ENCODE results near the gene OLA1.

OLA1 gene

DNA sequence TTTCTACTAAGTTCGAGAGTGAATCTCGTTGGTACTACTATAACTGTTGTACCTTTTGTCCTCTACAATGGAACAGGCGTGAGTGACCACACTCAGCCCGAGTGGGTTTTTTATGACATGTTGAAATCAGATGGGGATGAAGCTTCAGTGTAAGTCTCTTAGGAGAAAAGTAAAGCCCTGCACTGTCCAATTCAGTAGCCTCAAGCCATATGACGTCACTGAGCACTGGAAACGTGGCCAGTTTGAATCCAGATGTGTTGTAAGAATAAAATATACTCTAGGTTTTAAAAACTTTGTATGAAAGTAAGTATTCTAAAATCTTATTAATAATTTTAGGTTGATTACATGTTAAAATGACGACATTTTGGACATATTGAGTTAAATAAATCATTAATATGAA lies 181.5 kb downstream of the OLA1 start:
- no peak for DNase-seq (ENCODE audit: low read depth)

DNA sequence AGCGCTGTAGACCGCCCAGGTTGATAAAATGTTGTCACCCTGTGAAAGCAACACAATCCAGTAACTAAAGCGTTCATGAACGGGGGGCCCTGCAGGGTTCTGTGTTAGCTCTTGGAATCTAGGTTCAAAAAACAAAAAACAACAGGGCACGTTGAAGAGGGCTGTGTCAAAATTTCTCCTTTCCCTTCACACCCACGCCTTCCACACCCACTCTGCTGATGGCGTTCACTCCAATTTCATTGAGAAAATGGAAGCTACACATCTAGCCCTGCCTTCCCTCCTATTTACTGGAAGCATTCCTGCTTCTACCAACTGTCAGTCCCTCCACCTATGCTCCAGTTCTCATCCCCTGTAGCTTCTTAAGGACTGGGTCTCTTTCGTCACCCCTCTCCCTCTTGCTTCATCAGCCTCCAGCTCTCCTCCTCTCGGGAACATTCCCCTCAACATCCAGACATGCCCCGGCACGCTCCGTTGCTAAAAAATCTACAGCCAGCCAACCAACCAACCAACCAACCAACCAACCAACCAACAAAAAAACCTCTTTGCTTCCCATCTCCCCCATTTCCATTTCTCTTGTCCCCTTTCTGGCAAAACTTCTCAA lies 184.7 kb downstream of the OLA1 start:
- no peak for DNase-seq (ENCODE audit: low read depth)

DNA sequence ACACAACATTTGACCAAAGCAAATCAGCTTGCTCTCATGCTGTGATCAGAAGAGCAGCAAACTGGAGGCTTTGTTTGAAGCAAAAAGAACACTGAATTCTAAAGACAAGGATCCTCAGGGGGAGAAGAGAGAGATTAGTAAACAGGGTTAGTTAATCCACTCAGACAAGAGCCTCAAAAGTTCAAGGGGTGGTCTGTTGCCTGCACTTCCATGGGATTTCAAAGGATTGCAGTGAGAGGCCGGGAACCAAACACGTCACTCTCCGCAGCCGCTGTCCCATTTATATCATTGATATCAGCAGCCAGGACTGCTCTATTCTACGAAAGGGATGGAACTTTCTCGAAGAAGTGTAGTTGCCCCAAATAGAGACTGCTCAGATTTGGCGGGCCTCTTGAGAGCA lies 185.4 kb downstream of the OLA1 start:
- no peak for DNase-seq (ENCODE audit: low read depth)

DNA sequence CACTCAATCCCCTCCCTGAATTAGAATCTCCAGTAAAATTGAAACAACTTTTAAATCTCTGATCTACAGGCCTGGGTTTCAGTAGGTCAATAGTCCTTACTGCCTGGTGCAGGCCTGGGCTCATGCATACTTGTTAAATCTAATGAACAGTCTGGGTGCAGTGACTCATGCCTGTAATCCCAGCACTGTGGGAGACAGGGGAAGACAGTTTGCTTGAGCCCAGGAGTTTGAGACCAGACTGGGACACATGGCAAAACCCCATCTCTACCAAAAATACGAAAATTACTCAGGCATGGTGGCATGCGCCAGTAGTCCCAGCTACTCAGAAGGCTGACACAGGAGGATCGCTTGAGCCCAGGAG lies 188.5 kb downstream of the OLA1 start:
- no peak for DNase-seq (ENCODE audit: low read depth)

DNA sequence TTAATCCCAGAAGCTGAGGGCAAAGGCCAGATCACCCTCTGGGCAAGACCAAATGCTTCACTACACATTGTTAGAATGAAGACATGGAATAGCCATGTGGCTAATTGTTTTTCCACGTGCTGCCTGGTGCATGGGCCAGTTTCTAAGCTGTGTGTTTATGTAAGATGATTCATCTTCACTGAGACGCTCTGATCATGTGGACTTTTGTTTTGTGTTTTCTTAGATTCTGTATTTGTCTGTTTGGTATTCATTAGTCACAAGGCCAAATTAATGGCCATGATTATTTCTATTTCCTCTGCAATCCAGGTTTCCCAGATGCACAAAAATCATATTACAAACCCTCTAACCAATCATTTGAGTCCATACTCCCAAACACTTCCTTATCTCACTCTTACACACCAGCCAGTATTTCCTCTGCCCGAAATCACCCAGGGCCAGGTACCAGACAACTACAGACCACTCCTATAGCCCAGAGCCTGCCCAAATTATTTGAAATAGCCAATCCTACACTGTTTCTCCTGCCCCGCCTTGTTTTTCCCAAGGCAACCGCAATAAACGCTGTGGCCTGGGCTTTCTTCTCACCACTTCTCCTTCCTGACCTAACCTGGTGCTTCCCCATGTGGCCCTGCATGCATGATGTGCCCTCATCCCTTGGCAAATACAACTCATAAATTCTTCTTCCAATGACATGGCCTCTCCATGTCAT lies 189.0 kb downstream of the OLA1 start:
- DNase-seq (ENCODE audit: low read depth), result no peak

DNA sequence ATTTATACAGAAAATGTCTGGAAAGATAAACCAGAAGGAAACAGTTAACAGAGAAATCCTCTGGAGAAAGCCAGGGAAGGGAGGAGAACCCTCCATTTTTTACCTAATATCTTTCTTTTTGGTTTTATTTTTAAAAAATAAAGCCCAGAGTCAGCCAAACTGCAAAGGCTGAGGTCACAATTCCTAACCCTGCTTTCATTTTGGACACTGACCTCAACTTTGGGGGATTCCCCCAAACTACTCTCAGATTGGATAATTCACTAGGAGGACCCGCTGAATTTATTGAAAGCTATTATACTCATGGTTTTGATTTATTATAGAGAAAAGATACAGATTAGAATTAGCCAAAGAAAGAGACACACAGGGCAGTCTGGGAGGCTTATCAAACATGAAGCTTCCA lies 189.9 kb downstream of the OLA1 start:
- DNase-seq (ENCODE audit: low read depth), result no peak

DNA sequence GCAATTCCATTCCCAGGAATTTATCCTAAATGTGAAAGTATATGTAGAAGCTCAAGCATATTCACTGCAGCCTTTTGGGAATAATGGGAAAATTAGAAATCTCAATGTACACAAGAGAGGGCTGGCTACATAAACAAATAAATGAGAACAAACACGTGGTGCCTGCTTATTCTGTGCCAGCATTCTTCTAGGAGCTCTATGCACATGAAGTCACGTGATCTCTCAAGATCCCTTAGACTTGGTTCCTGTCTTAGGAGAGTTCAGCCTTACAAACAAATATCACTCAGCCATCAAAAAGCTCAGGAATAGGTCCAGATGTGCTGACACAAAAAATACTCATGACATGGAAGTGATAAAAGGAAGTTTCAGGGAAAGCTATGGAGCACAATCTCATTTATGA lies 190.3 kb downstream of the OLA1 start:
- no peak for DNase-seq (ENCODE audit: low read depth)

DNA sequence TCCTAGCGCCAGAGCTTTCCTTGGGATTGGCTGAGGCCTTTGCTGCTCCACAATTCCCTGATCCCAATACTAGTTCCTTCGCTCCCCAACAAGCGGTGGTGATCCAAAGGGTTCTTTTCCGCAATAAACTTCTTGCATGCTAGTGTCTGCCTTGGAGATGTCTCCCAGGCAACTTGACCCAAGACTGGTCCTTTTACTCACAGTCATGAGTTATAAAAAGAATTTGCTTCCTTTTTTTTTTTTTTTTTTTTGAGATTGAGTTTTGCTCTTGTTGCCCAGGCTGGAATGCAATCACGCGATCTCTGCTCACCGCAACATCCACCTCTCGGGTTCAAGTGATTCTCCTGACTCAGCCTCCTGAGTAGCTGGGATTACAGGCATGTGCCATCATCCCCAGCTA lies 193.4 kb downstream of the OLA1 start:
- no peak for DNase-seq (ENCODE audit: low read depth)

DNA sequence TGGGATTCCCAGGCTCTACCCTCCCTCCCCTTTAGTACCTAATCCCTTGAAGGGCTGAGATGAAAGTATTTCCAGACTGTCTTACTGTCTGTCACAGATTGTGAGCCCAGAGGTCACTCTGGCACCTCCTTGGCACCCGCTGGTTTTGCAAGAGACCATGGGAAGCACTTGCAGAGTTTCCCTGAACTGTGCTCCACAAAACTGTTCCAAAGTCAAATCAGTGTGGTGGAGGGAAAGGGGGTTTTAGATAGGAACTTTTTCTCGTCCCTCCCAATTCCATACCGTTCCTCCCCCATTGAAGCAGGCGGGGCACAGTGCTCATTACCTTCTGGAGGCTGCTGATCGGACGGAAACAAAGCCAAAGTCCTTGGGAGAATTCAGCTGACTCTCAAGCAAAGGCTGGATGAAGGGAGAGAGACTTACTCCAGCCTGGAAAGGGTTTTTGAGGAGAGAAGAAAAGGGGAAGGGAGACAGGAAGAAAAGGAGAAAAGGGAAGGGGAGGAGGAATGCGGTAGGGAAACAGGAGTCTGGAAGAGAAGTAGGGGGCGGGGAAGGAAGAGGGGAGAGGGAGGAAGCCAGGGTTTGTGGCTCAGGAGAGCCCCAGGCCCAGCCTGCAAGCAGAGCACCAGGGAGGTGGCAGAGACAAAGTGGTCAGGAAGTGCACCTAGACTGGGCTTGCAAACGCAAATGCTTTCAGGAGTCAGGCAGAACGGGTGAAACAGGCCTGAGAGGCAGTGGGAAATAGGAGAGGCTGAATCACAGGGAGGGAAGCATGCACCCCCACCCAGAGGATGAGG lies 194.8 kb downstream of the OLA1 start:
- DNase-seq (ENCODE audit: low read depth), result no peak

DNA sequence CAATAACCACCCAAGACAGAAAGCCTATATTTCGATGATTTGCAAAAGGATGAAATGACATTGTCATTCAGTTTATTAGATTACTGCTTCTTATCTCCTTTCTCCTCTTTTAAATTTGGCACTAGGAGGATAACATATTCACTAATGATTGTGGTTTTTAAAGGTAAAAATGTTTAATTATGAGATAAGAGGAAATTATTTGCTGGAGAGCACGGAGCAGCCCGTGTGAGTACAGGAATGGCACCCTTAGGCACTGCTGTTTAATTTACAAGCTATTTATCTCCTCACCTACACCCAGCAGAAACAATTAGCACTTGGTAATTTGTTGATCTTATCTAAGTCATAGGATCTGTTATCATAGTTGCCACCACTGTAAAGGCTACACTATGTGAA lies 195.8 kb downstream of the OLA1 start:
- no peak for DNase-seq (ENCODE audit: low read depth)

DNA sequence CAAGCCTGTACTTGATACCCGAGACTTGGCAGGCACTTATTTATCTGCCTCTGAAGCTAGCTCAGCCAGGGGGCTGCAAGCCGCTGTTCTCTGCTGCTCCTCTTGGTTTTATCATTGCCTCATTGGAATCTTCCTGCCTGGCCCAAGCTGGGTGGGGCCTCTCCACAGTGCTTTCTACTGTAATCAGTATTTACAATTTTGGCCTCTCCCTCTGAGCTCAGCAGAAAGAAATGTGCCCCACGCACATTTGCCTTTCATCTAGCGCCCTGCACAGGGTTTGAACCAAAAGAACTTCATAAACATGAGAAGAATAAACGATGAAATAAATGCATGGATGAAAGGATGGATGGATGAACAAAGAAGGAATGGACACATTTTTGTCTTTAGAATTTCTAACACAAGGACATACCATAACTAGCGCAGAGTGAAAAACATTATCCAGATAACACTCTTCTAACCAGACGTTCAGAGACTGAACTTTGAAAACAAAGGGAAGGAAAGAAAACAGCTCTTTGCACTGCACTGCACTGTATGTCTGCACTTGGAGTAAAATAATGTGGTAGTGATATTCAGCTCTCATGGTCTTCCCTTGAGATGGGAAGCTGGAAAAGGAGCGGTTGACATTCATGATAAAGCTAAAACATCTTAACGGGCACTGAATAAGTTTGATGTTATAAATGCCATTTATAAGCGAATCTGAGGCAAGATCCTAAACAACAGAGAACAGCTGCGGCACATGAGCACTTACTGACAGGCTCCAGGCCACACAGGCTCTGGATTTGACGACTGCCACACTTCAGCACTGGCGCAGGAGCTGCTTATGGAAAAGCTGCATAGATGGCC lies 196.4 kb downstream of the OLA1 start:
- DNase-seq (ENCODE audit: low read depth), result no peak

DNA sequence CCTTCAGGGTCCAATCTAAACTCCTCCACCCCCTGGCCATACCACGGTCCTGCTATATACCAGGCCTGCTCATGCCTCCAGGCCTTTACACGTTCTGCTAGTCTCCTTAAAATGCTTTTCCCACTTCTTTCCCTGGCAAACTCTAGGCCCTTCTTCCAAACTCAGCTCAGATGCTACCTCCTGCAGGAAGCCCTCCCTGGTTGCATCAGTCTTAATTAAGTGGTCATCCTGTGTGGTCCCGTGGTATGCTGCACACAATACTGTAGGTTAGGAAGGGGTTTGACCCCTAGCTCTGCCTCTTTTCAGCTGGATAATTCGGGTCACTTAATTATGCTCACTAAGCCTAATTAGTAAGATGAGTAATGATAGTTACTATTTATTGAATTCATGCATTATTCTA lies 197.3 kb downstream of the OLA1 start:
- no peak for DNase-seq (ENCODE audit: low read depth)

DNA sequence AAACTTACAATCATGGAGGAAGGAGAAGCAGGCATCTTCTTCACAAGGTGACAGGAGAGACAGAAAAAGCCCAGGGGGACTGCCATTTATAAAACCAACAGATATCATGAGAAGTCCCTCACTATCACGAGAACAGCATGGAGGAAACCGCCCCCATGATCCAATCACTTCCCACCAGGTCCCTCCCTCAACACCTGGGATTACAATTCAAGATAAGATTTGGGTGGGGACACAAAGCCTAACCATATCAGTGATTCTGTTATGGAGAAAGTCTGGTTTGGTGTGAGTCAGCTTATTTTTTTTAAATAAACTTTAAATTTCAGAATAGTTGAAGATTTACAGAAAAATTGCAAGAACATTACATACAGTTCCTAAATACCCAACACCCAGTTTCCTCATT lies 198.4 kb downstream of the OLA1 start:
- no peak for DNase-seq (ENCODE audit: low read depth)

DNA sequence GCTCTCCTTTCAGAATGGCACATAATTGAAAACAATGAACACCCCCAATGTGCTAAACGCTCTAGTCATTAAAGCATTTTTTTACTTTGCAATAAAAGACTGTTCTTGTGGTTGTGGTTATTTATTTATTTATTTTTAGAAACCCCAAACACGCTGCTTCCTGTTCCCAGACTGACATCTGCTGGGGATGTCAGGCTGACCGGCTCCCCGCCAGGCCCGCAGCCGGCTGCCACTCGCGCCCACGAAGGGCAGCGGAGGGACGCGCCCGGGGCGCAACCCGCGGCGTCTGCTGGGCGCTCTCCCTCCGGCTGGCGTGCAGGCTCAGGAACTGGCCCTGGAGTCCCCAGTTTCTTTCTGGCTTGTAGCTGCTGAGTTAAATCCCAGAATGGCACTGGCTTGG lies 200.1 kb downstream of the OLA1 start:
- no peak for DNase-seq (ENCODE audit: low read depth)

DNA sequence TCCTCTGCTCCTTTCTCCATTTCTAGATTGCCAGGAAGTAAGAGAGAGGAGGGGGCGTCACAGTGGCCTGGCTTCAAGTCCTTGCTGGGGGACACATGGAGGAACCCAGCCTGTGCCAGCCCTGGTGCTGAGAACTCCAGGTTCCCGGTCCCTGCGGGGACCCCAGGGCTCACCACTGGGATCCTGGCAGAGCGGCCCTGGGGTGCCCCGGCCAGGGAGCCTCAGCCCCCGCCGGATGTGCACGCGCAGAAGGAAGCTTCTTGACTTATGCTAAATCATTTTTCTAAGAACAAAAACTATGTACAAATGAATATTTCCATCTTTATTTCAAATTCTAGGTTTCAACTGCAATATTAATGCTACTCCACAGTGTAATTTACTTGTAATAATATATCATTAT lies 200.6 kb downstream of the OLA1 start:
- no peak for DNase-seq (ENCODE audit: low read depth)

DNA sequence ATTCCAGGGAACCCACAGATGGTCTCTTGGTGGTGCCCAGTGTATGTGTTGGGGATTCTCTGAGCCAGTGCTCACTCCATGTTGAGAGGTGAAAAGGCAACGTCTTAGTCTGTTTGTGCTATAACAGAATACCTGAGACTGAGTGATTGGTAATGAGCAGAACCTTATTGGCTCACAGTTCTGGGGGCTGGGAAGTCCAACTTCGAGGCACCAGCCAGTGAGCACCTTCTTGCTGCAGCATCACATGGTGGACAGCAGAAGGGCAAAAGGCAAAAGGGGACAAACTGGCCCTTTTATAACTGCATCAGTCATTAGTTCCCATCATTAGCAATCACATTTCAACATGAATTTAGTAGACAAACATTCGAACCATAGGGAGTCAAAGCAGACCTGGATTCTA lies 202.2 kb downstream of the OLA1 start:
- DNase-seq (ENCODE audit: low read depth), result no peak

DNA sequence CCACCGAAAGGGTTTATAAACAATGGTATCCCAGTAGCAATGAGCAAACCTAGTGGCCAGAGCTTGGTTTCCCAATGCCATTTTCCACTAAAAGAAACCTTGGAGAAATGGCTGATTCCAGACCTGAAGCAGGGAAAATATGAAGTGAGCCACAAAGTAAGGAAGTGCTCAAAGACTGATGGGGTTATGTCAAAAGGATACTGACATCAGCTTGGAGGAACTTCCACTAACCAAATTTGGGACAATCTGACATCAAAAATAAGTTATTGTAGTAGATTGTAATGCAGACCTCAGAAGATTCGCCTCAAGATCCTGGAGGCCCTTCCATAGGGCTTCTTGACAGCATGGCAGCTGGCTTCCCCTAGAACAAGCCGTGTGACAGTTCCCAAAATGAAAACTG lies 203.8 kb downstream of the OLA1 start:
- no peak for DNase-seq (ENCODE audit: low read depth)

DNA sequence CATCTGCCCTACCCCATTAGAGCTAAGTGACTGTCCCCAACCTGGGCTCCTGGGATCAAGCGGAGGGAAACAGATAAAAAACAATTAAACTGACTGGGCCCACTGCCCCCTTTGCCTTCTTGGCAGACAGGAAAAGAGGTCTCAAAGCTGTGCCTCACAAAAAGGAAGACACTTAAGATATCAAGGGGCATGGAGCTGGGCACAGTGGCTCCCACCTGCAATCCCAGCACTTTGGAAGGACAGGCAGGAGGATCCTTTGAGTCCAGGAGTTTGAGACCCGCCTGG lies 208.0 kb downstream of the OLA1 start:
- no peak for DNase-seq (ENCODE audit: low read depth)

DNA sequence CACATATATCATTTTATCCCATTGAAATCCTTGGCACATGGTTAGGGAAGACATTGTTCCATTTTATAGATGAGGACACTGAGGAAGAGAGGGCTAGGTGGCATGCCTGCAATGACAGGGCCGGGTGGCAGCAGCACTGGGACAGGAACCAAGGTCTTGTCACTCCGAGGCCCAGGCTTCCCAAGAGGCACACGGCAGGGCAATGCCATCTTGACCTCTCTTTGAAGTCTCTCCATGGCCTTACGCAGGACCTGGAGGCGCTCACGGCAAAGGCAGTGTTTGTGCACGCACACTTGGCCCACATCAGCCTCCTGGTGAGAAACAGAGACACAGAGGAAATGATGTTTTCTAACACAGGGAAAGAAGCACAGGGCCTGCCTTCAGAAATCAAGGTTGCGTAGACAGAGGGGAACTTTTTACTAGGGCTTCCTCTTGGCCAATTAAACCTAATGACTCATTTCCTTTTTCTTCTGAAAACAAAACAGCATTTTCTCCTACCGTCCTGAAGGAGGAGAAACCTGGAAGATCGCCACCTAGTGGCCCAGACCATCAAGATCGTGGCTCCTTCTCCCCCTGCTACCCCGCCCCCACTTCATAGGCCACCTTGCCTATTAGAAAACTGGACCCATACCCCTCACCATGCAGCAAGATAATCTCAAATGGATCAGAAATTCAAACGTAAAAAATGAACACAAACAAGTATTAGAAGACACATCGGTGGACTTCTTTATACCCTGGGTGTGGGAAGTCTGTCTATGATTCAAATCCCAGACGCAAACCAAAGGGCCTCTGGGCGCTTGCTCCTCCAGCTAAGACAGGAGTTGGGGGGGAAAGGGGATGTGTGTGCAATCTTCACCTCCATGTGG lies 208.5 kb downstream of the OLA1 start:
- DNase-seq (ENCODE audit: low read depth), result no peak

DNA sequence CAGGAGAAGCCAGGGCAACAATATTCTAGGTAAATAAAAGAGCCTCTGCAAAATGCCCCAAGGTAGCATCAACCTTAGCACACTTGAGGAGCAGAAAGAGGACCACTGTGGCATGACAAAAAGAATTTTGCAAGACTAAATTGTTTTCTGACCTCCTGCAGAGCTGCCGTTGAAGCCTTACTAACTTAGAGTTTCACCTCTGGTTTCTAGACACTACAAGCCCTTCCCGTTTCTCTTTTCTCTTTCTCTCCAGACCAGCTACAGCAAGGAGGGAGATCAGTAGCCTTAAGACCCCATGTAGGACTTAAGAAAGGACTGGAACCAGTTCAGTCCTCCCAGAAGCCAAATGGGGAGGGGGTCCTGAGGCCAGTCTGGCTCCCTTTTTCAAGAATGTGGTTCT lies 209.9 kb downstream of the OLA1 start:
- DNase-seq (ENCODE audit: low read depth), result no peak

DNA sequence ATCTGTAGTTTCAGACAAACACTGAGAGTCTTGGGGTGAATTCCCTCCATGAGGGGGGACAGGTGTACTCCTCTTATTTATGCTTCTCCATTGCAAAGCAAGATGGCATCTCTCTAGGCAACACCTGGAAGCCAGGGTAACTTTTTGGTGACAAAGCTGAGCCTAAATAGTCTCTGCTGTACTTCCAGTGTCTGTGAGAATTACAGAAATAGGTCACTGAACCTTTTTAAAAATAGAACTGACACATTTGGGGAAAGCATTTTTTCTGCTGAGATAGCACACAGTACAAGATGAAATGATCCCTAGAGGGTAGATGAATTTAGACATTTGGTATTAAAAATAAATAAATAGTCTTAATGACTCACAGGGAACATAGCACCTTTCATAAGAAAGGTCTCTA lies 211.5 kb downstream of the OLA1 start:
- DNase-seq (ENCODE audit: low read depth), result no peak

Data from HS-27A (cell line).